ENCODE results near the gene SALL1. TPM values are rescaled to one million over a fixed set of nuclear protein-coding genes. Genes with fewer than 3 reads are reported as not detected.

SALL1 gene
- total RNA-seq, 1 experiment from 2014 or later: 101 TPM

GRCh38 chr16:51119556-51119955 lies 31.5 kb downstream of the SALL1 start:
- Histone ChIP-seq H2AK5ac (ENCODE audit: insufficient read length, low read length) (no peak overlapping the region), H4K20me1 (ENCODE audit: control insufficient read depth, insufficient read depth, insufficient read length) (no peaks in the 10 kb centered on the region), H3K56ac (ENCODE audit: insufficient read length, low read depth, low read length) (no peak overlapping the region), H4K5ac (ENCODE audit: insufficient read length, low read depth, low read length) (no peak overlapping the region), H3K23me2 (ENCODE audit: insufficient read length, low read depth, low read length, poor library complexity, severe bottlenecking) (no peaks in the 10 kb centered on the region), H3K4ac (ENCODE audit: low read depth, low read length) (no peak overlapping the region), H3K27ac (ENCODE audit: insufficient read length, low read depth, low read length) (no peak overlapping the region), H2BK12ac (ENCODE audit: insufficient read length, low read depth, low read length) (no peak overlapping the region), H3K9ac (ENCODE audit: extremely low read depth, insufficient read length, low read length) (no peak overlapping the region), H3K23ac (ENCODE audit: insufficient read length, low read depth, low read length) (no peak overlapping the region), H2BK5ac (ENCODE audit: insufficient read length, low read length) (no peak overlapping the region), H3K79me1 (ENCODE audit: insufficient read depth, low read depth, low read length, poor library complexity, severe bottlenecking) (no peaks in the 10 kb centered on the region), H3K79me2 (ENCODE audit: insufficient read depth, low read length) (no peaks in the 10 kb centered on the region), H2BK120ac (ENCODE audit: low read depth, low read length, poor library complexity, severe bottlenecking) (no peak overlapping the region), H3K18ac (ENCODE audit: insufficient read length, low read depth, low read length) (no peak overlapping the region), H3K9me3 (ENCODE audit: control insufficient read depth, low read depth, low read length) (no peaks in the 10 kb centered on the region), H3T11ph (ENCODE audit: low read length) (no peak overlapping the region), H3K4me1 (ENCODE audit: insufficient read depth, low read length) (peaks cover 2% of the 10 kb centered on the region; the same call in 1 of the 2 replicates), H4K91ac (ENCODE audit: insufficient read length, low read depth, low read length) (no peak overlapping the region), H3K4me2 (ENCODE audit: insufficient read depth, insufficient read length, low read length) (no peak overlapping the region), H2BK20ac (ENCODE audit: low read depth, low read length, poor library complexity, severe bottlenecking) (no peak overlapping the region), H2BK15ac (ENCODE audit: low read depth, low read length) (no peak overlapping the region), H3K14ac (ENCODE audit: insufficient read depth, low read length) (no peak overlapping the region), H2AFZ (ENCODE audit: low read length) (no peak overlapping the region), H4K8ac (replicated peaks; ENCODE audit: insufficient read length, low read depth, low read length) (no peak overlapping the region), H3K27me3 (ENCODE audit: insufficient read depth, low read length) (no peaks in the 10 kb centered on the region)
- TF ChIP-seq CTCF (conservative IDR thresholded peaks at IDR 0.05): no peak
- no peaks in the 10 kb centered on the region for H3K9me3 Mint-ChIP-seq
- H3K27me3 Mint-ChIP-seq (ENCODE audit: low read depth): peaks cover 15% of the 10 kb centered on the region
- no peak overlapping the region for H3K4me3 Mint-ChIP-seq
- peaks cover 35 to 38% of the 10 kb centered on the region in 2 experiments for H3K4me1 Mint-ChIP-seq
- no CpG with 5 or more reads among the region's 8 CpGs for WGBS (ENCODE audit: extremely low coverage, insufficient read length, low lambda C conversion rate)
- no peaks in the 10 kb centered on the region for H3K36me3 Mint-ChIP-seq (ENCODE audit: insufficient read depth in 1 of 3, low read depth in 3 of 3)
- no peak overlapping the region for H3K27ac Mint-ChIP-seq
- DNase-seq: no peak
